ENCODE data around the gene TH.

The TH gene

DNA sequence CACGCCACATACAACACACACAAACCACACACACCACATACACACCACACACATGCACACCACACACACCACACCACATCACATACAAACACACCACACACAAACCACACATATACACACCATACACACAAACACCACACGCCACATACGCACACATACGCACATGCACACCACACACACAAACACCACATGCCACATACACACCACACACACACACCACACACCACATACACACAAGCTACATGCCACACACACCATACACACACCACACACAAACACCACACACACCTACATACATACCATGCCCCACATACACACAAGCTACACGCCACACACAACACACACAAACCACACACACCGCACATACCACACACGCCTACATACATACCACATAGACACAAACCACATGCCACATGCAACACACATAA is 15.7 kb upstream of the TH start:
- TF ChIP-seq, protein P1, sequence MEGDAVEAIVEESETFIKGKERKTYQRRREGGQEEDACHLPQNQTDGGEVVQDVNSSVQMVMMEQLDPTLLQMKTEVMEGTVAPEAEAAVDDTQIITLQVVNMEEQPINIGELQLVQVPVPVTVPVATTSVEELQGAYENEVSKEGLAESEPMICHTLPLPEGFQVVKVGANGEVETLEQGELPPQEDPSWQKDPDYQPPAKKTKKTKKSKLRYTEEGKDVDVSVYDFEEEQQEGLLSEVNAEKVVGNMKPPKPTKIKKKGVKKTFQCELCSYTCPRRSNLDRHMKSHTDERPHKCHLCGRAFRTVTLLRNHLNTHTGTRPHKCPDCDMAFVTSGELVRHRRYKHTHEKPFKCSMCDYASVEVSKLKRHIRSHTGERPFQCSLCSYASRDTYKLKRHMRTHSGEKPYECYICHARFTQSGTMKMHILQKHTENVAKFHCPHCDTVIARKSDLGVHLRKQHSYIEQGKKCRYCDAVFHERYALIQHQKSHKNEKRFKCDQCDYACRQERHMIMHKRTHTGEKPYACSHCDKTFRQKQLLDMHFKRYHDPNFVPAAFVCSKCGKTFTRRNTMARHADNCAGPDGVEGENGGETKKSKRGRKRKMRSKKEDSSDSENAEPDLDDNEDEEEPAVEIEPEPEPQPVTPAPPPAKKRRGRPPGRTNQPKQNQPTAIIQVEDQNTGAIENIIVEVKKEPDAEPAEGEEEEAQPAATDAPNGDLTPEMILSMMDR (IDR thresholded peaks at IDR 0.05) = no peak

DNA sequence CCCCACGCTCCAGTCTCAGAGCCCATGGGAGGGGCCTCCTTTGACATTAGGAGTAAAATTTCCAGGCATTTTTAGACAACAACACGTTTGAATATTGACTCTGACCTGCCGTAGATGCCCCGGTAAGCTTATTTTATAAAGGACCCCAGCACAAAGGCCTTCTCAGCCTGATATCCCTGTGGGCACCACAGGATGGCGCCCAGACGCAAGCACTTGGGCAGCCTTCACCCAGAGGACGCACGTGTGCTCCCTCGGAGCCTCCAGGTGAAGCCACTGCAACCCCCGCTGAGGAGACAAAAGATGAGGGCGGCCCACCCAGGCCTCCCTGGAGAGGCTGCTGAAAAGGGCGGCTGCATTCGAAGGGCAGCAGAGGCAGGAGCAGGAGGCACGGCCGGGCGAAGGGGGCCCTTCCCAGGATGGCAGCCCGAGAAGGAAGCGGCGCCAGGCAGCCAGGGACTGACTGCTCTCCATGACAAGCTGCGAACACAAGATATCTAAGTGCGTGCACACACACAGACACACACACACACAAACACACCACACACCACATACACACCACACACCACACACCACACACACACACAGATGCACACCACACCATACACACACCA is 15.2 kb upstream of the TH start:
- no peak overlapping the region for H3K4me3 ChIP-seq
- DNase-seq (ENCODE audit: low spot score) = no peak
- no peak overlapping the region for H3K27ac ChIP-seq
- TF ChIP-seq, protein P1 (IDR thresholded peaks at IDR 0.05) = no peak

More for the DNA sequence above, 15.7 kb upstream of the TH start:
- no peak for DNase-seq (ENCODE audit: low spot score)
- Histone ChIP-seq H3K4me3 (no peak overlapping the region), H3K27ac (no peak overlapping the region)

DNA sequence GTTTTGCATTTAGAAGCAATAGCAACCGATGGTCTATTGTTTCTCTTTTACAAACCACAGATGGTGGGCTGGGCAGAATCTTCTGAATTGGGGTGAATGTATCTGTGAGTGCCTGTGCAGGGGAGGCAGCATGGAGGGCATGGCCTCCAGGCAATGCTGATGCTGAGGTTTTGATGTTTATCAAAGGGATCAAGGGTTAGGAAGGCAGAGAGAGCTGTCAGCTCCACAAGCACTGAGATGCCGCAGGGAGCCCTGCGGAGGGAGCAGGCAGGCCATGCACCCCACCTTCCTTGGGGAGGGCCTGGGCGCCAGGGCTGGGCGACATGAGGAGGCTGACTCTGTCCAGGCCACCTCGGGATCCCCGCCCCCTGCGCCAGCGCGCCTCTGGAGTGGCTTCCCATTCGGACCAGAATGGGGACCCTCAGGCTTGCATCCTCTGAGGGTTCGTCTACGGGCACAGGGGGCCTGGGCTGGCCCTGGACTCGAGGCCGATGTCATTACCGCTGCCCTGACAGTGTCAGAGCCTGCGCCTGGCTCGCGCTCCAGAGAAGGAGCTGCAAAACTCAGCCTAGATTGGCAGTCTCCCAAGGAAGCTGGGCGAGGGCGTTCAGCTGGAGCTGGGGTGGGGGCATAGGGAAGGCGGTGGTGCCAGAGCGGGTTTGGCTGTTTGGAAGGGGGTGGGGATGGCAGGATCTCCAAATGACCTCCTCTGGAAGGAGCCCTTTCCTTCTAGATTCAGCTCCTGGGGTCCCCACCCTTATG is 13.9 kb upstream of the TH start:
- DNase-seq (ENCODE audit: low spot score) = no peak
- TF ChIP-seq, protein P1 (IDR thresholded peaks at IDR 0.05) = no peak
- Histone ChIP-seq H3K27ac (no peak overlapping the region), H3K4me3 (no peak overlapping the region)

DNA sequence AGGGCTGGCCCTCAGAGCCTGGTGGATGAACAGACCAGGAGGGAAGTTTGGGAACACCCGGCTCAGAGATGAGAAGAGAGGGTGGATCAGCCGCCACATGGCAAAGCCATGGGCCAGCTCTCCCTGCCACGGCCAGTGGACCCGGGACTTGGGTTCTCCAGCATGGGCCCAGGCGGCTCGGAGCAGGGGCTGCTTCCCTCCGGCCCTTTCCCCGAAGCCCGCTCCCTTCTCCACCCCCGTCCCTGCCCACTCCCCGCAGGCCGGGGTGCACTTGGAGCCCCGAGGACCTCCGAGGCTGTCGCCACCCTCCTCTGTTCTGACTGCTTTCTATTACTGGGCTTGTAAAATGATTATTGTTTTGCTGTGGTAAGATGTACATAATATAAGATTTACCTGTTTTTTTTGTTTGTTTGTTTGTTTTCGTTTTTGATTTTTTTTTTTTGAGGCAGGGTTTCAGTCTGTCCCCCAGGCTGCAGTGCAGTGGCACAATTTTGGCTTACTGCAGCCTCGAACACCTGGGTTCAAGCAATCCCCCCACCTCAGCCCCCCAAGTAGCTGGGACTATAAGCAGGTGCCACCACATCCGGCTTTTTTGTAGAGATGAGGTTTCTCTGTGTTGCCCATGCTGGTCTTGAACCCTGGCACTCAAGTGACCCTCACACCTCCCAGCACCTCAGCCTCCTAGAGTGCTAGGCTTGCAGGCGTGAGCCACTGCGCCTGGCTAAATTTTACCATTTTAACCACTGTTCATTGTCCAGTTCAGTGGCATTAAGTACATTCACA is 11.3 kb upstream of the TH start:
- TF ChIP-seq, protein P1 (IDR thresholded peaks at IDR 0.05) = no peak
- no peak for DNase-seq (ENCODE audit: low spot score)
- H3K27ac ChIP-seq = no peak overlapping the region
- H3K4me3 ChIP-seq = no peak overlapping the region

DNA sequence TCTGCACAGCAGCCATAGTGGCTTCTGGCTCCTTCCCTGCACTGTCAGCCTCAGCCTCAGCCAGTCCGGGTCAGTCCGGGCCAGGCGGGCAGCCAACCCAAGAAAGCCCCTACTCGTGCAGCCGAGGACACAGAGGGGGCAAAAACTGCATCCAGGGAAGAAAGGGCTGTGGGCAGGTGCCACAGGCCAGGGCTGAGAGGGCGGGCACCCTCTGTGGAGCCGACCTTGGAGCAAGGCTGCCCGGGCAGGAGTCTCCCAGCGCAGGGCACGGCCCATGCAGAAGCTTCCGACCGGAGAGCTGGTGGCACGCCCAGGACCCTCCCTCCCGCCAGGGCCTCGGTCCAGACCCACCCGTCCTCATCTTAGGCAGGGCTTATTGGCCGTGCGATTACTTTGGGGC is 10.5 kb upstream of the TH start:
- no peak overlapping the region for H3K4me3 ChIP-seq
- TF ChIP-seq, protein P1 (IDR thresholded peaks at IDR 0.05) = no peak
- no peak for DNase-seq (ENCODE audit: low spot score)
- no peak overlapping the region for H3K27ac ChIP-seq

DNA sequence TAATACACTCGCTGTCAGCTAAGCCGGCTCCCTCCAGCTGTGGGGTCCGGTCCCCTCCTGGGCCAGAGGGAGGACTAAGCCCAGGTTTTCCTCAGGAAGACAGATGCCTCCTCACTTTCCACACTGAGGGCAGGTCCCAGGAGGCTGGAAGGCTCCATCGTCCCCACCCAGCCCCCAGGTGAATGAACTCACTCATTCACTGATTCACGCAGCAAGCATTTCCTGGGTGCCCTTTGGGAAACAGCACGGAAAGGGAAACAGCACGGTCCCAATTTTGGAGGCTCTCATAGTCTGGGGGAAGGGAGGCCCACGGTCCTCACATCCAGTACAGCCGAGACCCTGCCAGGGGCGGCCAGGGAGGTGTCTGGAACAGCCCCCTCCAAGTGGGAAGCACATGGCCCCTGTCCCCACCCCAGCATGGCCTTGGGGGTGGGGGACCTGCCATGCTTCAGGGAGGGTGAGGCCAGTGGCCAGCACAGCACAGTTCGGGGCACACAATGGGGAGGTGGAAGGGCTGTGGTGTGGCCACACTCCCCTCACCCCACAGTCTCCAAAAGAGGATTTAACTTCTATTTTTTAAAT is 9.3 kb upstream of the TH start:
- H3K27ac ChIP-seq = no peak overlapping the region
- H3K4me3 ChIP-seq = no peak overlapping the region
- DNase-seq (ENCODE audit: low spot score) = no peak
- TF ChIP-seq, protein P1 (IDR thresholded peaks at IDR 0.05) = no peak

Data from coronary artery (tissue), 2 donors.